ENCODE data around the gene SNAI3.

SNAI3 gene

GRCh38 chr16:88665148-88665547 is 21.2 kb downstream of the SNAI3 start:
- no peak for DNase-seq

- DNase-seq, result peak; percentile 85
Measured at GRCh38 chr16:88662843-88663606, 23.3 kb downstream of the SNAI3 start, which contains the start of gene MVD. TSS of gene MVD (minus strand) at chr16:88663091. CDS start at chr16:88663080, 11 bp downstream.

DNA sequence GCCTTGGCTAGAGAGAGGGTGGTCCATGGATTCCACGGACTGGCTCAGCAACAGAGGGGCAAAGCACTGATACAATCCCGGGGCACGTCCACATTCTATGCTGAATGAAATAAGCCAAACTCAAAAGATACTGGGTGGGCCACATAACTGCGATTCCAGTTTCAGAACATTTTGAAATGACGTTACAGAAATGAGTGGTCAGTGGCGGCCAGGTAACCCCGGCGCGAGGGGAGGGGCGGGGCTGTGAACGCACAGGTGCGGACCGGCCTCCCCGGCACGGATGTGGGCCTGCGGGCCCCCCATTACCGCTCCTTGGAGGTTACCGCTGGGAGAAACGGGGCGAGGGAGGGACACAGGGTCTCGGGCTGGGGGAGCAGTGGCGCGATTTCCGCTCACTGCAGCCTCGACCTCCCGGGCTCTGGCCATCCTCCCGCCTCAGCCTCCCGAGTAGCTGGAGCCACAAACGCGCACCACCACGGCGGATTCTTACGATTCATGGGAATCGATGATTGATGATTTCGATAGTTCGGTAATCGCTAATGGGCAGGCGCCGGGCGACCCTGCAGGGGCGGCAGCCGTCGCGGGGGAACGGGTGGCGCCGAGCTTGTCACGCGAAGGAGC is 24.0 kb downstream of the SNAI3 start:
- no peak for DNase-seq

- no peak for DNase-seq
Measured at GRCh38 chr16:88661468-88661867, 24.8 kb downstream of the SNAI3 start.

DNA sequence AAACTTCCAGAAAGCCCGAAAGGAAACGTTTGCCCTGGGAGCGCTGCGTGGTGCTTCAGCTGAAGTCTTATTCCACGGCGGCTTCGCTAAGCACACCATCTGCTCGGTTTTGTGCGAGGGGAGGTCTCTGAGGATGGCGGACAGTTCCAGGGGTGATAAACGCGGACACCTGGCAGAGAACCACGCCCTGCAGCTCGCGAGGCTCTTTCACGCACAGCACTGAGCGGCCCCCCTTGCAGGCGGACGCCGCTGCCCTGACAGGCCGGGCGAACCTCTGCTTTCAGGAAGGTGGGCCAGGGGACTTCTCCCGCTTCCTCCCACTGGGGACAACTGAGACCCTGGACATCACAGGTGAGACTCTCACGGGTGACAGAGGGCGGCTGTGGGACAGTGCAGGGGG is 27.1 kb downstream of the SNAI3 start:
- no peak for DNase-seq

- DNase-seq, result no peak
Measured at GRCh38 chr16:88658714-88659113, 27.6 kb downstream of the SNAI3 start.

DNA sequence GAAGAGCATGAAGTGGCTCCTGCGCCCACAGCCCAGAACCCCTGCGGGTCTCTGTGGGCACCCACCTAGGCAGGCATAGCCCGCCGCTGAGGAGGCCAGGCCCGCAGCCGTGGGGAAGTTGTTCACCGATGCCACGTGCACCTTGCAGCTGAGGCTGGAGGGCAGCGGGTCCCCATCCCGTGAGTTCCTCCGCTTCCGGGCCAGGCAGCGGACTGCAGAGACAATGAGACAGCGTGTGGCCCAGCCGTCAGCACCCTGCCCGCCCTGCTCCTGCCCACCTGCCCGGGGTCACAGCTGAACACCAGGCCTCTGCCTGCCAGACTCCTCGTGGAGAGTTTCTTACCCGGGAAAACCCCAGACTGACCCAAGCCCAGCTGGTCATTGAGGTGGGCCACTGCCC is 28.9 kb downstream of the SNAI3 start:
- DNase-seq, result no peak

DNA sequence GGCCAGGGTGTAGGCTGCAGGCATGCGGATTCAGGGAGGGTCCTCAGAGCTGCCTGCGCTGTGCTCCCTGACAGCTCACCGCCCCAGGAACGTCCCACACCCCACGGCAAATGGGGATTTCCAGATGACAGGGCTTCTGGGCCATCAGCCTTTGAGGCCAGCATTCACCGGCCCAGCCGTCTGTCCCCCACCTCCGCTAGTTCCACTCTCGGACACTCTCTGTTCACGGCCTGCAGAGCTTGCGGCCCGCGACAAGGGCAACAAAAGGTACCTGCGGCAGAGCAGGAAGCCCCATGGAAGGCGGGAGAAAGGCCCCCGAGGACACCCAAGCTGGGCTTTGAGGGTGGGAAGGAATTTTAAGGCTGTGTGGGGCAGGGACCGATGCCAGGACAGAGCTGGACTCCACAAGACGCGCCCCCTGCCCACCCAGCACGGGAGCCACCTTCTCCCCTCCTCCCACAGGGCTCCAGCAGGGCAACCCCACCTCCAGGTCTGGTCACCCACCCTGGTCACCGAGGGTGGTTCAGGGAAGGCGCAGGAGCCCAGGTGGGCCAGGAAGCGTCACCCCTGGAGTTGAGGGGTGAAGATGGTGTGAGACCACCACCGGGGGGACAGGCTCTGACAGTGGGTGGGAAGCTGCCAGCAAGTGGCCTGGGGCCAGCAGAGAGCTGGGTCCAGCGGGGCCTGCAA is 29.9 kb downstream of the SNAI3 start:
- DNase-seq, result no peak

- DNase-seq, result no peak
Measured at GRCh38 chr16:88655733-88656281, 30.5 kb downstream of the SNAI3 start.

DNA sequence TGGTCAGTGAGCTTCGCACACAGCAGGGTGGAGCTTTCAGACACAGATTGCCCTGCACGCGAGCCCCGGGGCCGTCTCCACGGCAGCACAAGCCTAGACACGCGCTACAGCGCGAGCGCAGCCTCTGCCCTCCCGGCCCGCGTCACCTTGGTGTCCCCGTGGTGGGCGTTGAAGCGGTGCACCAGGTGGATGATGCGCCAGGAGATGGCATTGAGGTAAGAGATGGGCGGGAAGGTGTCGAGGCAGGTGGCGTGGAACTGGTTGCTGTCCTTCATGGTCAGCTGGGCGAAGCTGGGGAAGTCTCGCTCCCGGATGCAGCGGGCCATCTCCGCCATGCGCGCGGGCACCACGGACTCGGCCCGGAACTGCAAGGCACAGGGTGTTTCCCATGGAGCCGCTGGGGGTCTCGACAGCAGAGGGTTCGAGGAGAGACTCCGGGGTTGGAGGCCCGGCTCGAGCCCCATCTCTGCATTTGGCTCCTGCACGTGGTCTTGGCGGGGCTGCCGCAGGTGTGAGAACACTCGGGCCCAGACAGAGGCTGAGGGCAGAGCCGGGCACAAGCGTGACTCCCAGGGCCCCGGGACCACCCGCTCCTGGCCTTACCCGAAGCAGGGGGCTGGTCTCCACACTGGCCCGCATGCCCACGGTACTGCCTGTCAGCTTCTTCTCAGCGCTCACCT is 31.1 kb downstream of the SNAI3 start:
- no peak for DNase-seq

GRCh38 chr16:88654363-88655052 is 31.8 kb downstream of the SNAI3 start:
- DNase-seq, result no peak

DNA sequence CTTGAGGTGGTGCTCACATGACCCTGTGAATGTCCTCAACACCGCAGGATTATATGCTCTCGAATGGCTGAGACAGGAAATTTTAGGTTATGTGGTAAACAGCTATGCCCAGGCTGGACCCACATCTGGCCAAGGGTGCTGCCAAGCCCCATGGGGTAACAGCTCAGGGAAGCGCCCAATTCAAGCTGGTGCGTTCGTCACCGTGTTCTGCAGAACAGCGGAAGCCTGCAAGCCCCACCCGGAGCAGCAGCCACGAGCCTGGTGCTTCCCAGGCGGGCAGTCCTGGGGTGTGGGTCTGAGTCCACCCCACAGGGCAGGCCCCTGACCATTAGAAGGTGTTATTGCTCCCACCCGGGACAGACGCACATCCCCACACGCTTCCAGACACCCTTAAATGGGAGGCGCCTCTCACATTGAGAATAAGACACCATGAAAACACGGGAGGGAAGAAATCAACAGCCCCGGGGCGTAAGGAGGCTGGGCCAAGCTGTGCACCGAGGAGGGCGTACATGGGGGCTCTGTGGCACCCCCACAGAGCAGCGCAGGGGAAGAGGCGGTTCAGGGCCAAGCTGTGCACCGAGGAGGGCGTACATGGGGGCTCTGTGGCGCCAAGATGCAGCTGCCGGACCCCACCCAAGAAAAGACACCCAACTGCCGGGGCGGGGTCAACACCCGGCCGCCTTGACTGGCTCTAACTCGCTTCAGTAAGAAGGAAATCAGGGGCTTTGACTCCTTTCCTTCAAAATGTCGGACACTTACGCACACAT is 32.5 kb downstream of the SNAI3 start:
- DNase-seq, result no peak

GRCh38 chr16:88653101-88653500 is 33.2 kb downstream of the SNAI3 start:
- no peak for DNase-seq

DNA sequence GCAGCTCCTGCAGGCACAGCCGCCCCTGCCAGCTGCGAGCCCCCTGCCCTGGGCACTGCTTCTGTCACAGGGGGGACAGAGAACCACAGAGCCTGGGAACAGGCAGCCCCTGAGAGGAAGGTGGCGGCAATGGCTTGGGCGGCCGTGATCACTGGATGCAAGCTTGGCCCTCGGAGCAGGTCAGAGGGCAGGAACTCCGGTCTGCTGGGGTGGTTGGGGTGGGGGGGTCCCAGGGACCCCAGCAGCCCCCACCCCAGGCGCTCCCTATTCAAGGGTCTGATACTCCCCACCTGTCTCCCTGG is 33.6 kb downstream of the SNAI3 start:
- DNase-seq, result no peak

- no peak for DNase-seq
Measured at GRCh38 chr16:88651989-88652761, 34.1 kb downstream of the SNAI3 start.

- peak; percentile 3 for DNase-seq
Measured at GRCh38 chr16:88651276-88651988, 34.9 kb downstream of the SNAI3 start.

GRCh38 chr16:88650749-88651275 is 35.5 kb downstream of the SNAI3 start, which contains the start of gene CYBA:
TSS of gene CYBA (minus strand) at chr16:88651053. CDS start at chr16:88651013, 40 bp downstream.
- peak; percentile 23 for DNase-seq

DNA sequence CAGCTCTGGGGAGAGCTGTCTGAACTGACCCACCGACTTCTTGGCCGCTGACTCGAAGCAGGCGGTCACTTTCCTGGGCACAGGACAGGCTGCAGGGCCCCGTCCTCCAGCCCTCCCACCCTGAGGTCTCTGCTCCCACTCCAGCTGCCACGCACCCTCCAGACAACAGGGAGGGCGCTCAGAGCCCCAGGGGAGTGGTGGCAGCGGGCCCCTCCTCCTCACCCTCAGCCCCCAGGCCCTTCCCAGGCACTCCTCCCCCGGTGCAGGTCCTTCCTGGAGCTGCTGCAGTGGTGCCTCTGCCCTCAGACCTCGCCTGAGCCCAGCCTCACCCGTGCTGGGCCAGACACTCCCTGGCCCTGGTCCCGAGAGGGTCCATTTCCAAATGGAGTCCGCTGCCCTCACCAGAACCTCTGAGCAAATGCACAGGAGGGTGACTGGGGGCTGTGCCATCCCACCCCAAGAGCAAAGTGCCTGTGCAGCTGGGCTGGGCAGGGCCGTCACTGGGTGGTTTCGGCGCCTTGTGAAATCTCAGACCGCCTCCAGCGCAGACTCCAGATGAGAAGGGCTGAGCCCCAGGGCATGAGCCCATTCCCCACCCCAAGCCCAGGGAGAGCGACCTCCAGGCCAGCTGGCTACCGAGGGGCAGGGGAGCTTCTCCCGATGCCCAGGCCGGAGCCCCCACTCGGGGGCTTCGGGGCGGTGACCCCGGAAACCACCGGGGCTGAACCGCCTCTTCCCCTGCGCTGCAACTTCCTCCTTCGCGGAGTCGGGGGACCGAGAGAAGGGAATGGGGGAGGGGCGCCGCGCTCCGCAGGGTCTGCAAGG is 36.2 kb downstream of the SNAI3 start:
- no peak for DNase-seq

All from NCI-H1105 treated with DMSO at 0.1 percent for 48 hours (cell line).